HCT116 (cell line): Measurements from ENCODE around the gene BSPRY.

Source experiments
- CEBPB ChIP-seq: IDR thresholded peaks from 2 replicates; pipeline ENCODE4 v1.6.1; 2012; ENCODE audit warnings: low read depth
- EZH2 ChIP-seq: fragments of 200-600 bp; sonication (generic); IDR thresholded peaks from 2 replicates; pipeline ENCODE4 v1.6.1; 2017; ENCODE audit warnings: antibody characterized with exemption, mixed run types
- EZH2phosphoT487 ChIP-seq: fragments of 200-600 bp; IDR thresholded peaks from 2 replicates; pipeline ENCODE4 v1.6.1; 2018; ENCODE audit warnings: antibody characterized with exemption, borderline replicate concordance
- JUND ChIP-seq: IDR thresholded peaks from 2 replicates; pipeline ENCODE4 v1.6.1; 2012
- POLR2A ChIP-seq: IDR thresholded peaks from 2 replicates; pipeline ENCODE4 v1.7.0; 2011; ENCODE audit warnings: borderline replicate concordance; ENCODE audit not compliant: insufficient read depth, insufficient read length; ENCODE audit errors: extremely low read depth
- POLR2AphosphoS5 ChIP-seq: IDR thresholded peaks from 2 replicates; pipeline ENCODE4 v1.6.1; 2011; ENCODE audit warnings: mild to moderate bottlenecking, low read depth, low read length, moderate library complexity
- SIN3A ChIP-seq: IDR thresholded peaks from 2 replicates; pipeline ENCODE4 v1.6.1; 2012; ENCODE audit warnings: low read depth
- SRF ChIP-seq: IDR thresholded peaks from 2 replicates; pipeline ENCODE4 v1.6.1; 2012; ENCODE audit warnings: low read depth
- YY1 ChIP-seq: IDR thresholded peaks from 2 replicates; pipeline ENCODE4 v1.6.1; 2011; ENCODE audit warnings: low read length, low read depth, moderate library complexity, mild to moderate bottlenecking; ENCODE audit not compliant: insufficient replicate concordance; ENCODE audit errors: extremely low read depth
- ZFX ChIP-seq: fragments of 450-650 bp; IDR thresholded peaks from 2 replicates; pipeline ENCODE4 v1.6.1; 2017
- ZNF274 ChIP-seq: fragments of 200-500 bp; sonication (Bioruptor generic); IDR thresholded peaks from 2 replicates; pipeline ENCODE4 v1.6.1; 2014; ENCODE audit warnings: mild to moderate bottlenecking, low read depth, low read length, inconsistent platforms
- TF ChIP-seq, protein P1 (sequence below), 3 experiments: fragments of 200-600 bp in 1 of 3; sonication (generic) in 1 of 3; IDR thresholded peaks in 2 of 3; conservative IDR thresholded peaks in 1 of 3; 2 replicates each; pipeline ENCODE4 v1.5.1; 2012 to 2017; ENCODE audit warnings: low read depth in 2 of 3, low read length in 2 of 3, antibody characterized with exemption in 1 of 3, borderline replicate concordance in 1 of 3, control low read depth in 1 of 3, mild to moderate bottlenecking in 1 of 3, mixed read lengths in 1 of 3, mixed run types in 1 of 3, moderate library complexity in 1 of 3; ENCODE audit not compliant: insufficient read depth in 1 of 3
- TF ChIP-seq, protein P2 (sequence below): IDR thresholded peaks from 2 replicates; pipeline ENCODE4 v1.6.1; 2012

DNA sequence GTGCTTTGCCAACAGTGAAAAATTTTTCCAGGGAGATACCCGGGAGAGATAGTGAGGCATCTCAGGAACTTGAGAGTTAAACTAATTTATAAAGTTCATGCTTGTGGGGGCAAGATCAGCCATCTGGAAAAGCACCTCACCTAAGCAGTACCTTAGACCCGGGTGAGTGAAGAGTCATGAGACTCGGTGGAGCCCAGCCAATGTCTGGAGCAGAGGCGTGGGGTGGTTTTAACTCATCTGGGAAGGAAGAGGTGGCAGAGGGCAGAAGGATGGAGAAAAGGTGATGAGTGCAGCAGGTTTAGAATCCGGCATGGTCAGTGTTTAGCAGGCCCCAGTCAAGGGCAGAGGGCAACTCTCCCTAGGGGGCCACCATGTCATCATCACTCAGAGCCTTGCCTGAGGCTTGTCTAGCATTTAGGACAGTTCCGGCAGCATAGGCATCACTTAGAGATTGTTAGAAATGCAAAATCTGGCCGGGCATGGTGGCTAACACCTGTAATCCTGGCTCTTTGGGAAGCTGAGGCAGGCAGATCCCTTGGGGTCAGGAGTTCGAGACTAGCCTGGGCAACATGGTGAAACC is 41.9 kb upstream of the BSPRY start:
- TF ChIP-seq, protein P1, sequence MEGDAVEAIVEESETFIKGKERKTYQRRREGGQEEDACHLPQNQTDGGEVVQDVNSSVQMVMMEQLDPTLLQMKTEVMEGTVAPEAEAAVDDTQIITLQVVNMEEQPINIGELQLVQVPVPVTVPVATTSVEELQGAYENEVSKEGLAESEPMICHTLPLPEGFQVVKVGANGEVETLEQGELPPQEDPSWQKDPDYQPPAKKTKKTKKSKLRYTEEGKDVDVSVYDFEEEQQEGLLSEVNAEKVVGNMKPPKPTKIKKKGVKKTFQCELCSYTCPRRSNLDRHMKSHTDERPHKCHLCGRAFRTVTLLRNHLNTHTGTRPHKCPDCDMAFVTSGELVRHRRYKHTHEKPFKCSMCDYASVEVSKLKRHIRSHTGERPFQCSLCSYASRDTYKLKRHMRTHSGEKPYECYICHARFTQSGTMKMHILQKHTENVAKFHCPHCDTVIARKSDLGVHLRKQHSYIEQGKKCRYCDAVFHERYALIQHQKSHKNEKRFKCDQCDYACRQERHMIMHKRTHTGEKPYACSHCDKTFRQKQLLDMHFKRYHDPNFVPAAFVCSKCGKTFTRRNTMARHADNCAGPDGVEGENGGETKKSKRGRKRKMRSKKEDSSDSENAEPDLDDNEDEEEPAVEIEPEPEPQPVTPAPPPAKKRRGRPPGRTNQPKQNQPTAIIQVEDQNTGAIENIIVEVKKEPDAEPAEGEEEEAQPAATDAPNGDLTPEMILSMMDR (IDR thresholded peaks at IDR 0.05 in 2 of 3, conservative IDR thresholded peaks at IDR 0.05 in 1 of 3; ENCODE audit: borderline replicate concordance in 1 of 3, insufficient read depth in 1 of 3, low read depth in 2 of 3, low read length in 2 of 3): no peak
- TF ChIP-seq CEBPB: no peak
- no peak for TF ChIP-seq POLR2A
- no peak for TF ChIP-seq EZH2phosphoT487
- TF ChIP-seq SIN3A: no peak
- no peak for TF ChIP-seq JUND
- TF ChIP-seq YY1: no peak
- no peak for TF ChIP-seq POLR2AphosphoS5
- no peak for TF ChIP-seq ZFX
- TF ChIP-seq SRF: no peak
- TF ChIP-seq EZH2: no peak
- no peak for TF ChIP-seq ZNF274
- TF ChIP-seq, protein P2, sequence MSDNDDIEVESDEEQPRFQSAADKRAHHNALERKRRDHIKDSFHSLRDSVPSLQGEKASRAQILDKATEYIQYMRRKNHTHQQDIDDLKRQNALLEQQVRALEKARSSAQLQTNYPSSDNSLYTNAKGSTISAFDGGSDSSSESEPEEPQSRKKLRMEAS: no peak
